Measurements from ENCODE around the gene ELAC2. TPM values are rescaled to one million over a fixed set of nuclear protein-coding genes. Genes with fewer than 3 reads are reported as not detected.
A peak's percentile ranks its signal among the peaks of the same experiment; 100 is the strongest.

Gene ELAC2, protein sequence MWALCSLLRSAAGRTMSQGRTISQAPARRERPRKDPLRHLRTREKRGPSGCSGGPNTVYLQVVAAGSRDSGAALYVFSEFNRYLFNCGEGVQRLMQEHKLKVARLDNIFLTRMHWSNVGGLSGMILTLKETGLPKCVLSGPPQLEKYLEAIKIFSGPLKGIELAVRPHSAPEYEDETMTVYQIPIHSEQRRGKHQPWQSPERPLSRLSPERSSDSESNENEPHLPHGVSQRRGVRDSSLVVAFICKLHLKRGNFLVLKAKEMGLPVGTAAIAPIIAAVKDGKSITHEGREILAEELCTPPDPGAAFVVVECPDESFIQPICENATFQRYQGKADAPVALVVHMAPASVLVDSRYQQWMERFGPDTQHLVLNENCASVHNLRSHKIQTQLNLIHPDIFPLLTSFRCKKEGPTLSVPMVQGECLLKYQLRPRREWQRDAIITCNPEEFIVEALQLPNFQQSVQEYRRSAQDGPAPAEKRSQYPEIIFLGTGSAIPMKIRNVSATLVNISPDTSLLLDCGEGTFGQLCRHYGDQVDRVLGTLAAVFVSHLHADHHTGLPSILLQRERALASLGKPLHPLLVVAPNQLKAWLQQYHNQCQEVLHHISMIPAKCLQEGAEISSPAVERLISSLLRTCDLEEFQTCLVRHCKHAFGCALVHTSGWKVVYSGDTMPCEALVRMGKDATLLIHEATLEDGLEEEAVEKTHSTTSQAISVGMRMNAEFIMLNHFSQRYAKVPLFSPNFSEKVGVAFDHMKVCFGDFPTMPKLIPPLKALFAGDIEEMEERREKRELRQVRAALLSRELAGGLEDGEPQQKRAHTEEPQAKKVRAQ
- 10 to 100 TPM; 62.5 to 71.6 (median 66.4) TPM for total RNA-seq
- 54.1 TPM for total RNA-seq (2013)
- total RNA-seq = 49.2 to 181 (median 87.6) reads per million in 29 experiments

DNA sequence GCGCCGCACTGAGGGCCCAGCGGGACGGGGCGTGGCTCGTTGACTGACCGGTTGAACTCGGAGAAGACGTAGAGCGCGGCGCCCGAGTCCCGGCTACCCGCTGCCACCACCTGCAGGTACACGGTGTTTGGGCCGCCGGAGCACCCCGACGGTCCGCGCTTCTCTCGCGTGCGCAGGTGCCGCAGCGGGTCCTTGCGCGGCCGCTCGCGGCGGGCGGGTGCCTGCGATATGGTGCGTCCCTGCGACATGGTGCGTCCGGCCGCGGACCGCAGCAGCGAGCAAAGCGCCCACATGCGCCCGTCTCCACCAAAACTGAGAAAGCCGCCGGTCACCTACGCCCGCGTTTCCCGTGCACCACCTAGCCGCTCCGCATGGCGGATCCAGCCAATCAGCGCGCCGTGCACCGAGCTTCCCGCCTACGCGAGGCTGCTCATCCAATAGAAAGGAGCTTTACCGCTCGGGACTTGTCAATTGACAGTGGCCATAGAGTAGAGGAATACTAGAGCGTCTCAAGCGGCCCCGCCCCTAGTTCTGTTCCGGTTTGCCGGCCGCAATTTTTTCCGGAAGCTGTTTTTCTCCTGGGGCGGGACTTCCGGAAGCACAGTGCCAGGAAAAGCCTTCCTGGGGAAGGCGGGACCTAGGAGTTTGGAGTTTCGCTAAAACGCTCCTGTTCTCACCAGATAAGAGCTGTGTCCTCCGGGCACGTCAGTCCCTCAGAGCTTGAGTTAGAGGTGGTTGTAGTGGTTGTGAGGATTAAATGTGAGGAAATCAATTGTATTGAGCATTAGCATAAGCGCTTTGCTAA, at the start of gene ELAC2:
Gene ELAC2 (minus strand): TSS at position 373 of the 805 bp plus-strand sequence. CDS start 80 bp downstream, at position 293.
- Histone ChIP-seq H3K4me3 (ENCODE audit: control insufficient read depth in 1 of 2, extremely low read depth in 1 of 2, low read length in 1 of 2) (peak within 1 kb of the TSS; percentile 88 to 94), H3K4me1 (ENCODE audit: control insufficient read depth in 1 of 2, extremely low read depth in 1 of 2, insufficient read depth in 2 of 2, low read length in 2 of 2) (peaks cover 5 to 23% of the 10 kb centered on the region in 2 experiments), H3K27ac (ENCODE audit: low read length) (peak within 1 kb of the TSS; percentile 63), H3K9me3 (no peaks in the 10 kb centered on the region), H3K27me3 (replicated peaks in 1 of 2; ENCODE audit: control insufficient read depth in 2 of 2, extremely low read depth in 1 of 2, insufficient read depth in 2 of 2, low read length in 1 of 2) (no peaks in the 10 kb centered on the region), H3K36me3 (ENCODE audit: control insufficient read depth in 2 of 2, extremely low read depth in 1 of 2, insufficient read depth in 1 of 2, low read length in 1 of 2) (peaks cover 4 to 33% of the 10 kb centered on the region in 2 donors)
- WGBS (ENCODE audit: insufficient coverage) = under 1% methylated on average over 78 of the region's 79 CpGs
- Mint-ChIP-seq H3K27ac (peak within 1 kb of the TSS; percentile 96 to 97), H3K4me1 (peaks cover 30 to 40% (median 38%) of the 10 kb centered on the region in 3 donors), H3K27me3 (no peaks in the 10 kb centered on the region), H3K9me3 (no peaks in the 10 kb centered on the region), H3K36me3 (peaks cover 29% of the 10 kb centered on the region), H3K4me3 (peak within 1 kb of the TSS; percentile 95 to 97 (median 97))
- peak; percentile 88 to 97 (median 93) for DNase-seq
- POLR2A ChIA-PET = interaction anchor here in 1 of 2 donors (0.7 to 1.6 kb wide), 4 partner anchors 9 to 1251 kb away, joined by 3 to 7 read pairs (median 4); partner anchors contain the start of gene ZNF18
- ATAC-seq (replicated peaks in 1 of 4) = peak; percentile 99 to 100 (median 100)
- CTCF ChIA-PET = interaction anchor here (0.8 to 4.8 kb wide), 7 partner anchors 9 to 1284 kb away, joined by 3 to 93 read pairs (median 12); partner anchors contain the start of genes HS3ST3B1 (in 1 of the 2) and ZNF18 (in 1 of the 2)

DNA sequence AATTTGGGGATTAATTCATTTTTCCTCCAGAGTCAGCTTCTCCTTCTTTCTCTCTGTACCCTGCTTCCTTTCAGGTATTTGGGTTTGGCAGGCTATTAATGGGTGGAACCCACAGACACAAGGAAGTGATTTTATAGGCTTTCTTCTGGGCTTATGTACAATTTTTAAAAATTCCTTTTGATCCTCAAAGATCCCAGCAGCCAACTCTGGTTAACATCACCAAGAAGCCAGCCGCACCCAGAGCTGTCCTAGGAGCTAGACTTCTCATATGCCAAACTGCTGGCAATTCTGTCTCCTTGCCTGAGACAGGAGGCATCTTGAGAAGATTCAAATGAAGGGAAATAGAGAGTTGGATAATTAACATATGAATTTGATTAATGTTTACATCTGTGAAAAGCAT, 47.2 kb upstream of the ELAC2 start:
- H3K4me1 Mint-ChIP-seq = no peaks in the 10 kb centered on the region
- no peaks in the 10 kb centered on the region for H3K9me3 Mint-ChIP-seq
- H3K9me3 ChIP-seq = no peaks in the 10 kb centered on the region
- H3K36me3 ChIP-seq (ENCODE audit: control insufficient read depth in 2 of 2, extremely low read depth in 1 of 2, insufficient read depth in 1 of 2, low read length in 1 of 2) = no peaks in the 10 kb centered on the region
- H3K27ac ChIP-seq (ENCODE audit: low read length) = no peak overlapping the region
- no peak overlapping the region for H3K27ac Mint-ChIP-seq
- H3K4me3 ChIP-seq (ENCODE audit: control insufficient read depth in 1 of 2, extremely low read depth in 1 of 2, low read length in 1 of 2) = no peak overlapping the region
- peaks cover 0 to 2% of the 10 kb centered on the region in 2 experiments for H3K27me3 ChIP-seq (replicated peaks in 1 of 2; ENCODE audit: control insufficient read depth in 2 of 2, extremely low read depth in 1 of 2, insufficient read depth in 2 of 2, low read length in 1 of 2)
- DNase-seq (no peak), ATAC-seq (replicated peaks in 1 of 4) (no peak)
- H3K27me3 Mint-ChIP-seq = peaks cover 9 to 15% of the 10 kb centered on the region in 2 donors
- no CpG with 5 or more reads among the region's 1 CpG for WGBS (ENCODE audit: insufficient coverage)
- ChIA-PET POLR2A (no interaction called here), CTCF (no interaction called here)
- H3K36me3 Mint-ChIP-seq = no peaks in the 10 kb centered on the region
- no peak overlapping the region for H3K4me3 Mint-ChIP-seq
- H3K4me1 ChIP-seq (ENCODE audit: control insufficient read depth in 1 of 2, extremely low read depth in 1 of 2, insufficient read depth in 2 of 2, low read length in 2 of 2) = no peaks in the 10 kb centered on the region

DNA sequence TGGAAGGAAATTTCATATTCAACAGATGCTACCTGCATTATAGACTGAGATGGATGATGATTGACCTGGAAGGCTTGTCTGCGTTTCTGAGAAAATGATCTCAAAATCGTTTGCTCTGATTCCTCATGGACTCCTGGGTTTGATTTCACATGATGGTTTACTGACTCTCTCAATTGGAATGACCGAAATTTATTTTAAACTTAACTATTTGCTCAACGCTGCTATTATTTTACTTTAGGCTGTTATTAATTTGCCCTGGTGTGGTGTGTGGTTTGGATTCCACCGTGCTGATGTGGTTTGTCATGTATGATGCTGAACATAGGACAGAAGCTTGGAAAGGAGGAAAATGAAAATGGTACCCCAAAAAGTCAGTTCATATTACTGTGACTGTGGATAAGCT, 37.3 kb upstream of the ELAC2 start:
- Histone ChIP-seq H3K27me3 (replicated peaks in 1 of 2; ENCODE audit: control insufficient read depth in 2 of 2, extremely low read depth in 1 of 2, insufficient read depth in 2 of 2, low read length in 1 of 2) (peaks cover 0 to 6% of the 10 kb centered on the region in 2 experiments), H3K4me1 (ENCODE audit: control insufficient read depth in 1 of 2, extremely low read depth in 1 of 2, insufficient read depth in 2 of 2, low read length in 2 of 2) (no peaks in the 10 kb centered on the region), H3K36me3 (ENCODE audit: control insufficient read depth in 2 of 2, extremely low read depth in 1 of 2, insufficient read depth in 1 of 2, low read length in 1 of 2) (no peaks in the 10 kb centered on the region), H3K4me3 (ENCODE audit: control insufficient read depth in 1 of 2, extremely low read depth in 1 of 2, low read length in 1 of 2) (no peak overlapping the region), H3K27ac (ENCODE audit: low read length) (no peak overlapping the region), H3K9me3 (no peaks in the 10 kb centered on the region)
- no peaks in the 10 kb centered on the region for H3K9me3 Mint-ChIP-seq
- H3K27me3 Mint-ChIP-seq = peaks cover 15 to 17% of the 10 kb centered on the region in 2 donors
- ATAC-seq (replicated peaks in 1 of 4) (no peak), DNase-seq (no peak)
- H3K27ac Mint-ChIP-seq = no peak overlapping the region
- H3K36me3 Mint-ChIP-seq = no peaks in the 10 kb centered on the region
- ChIA-PET CTCF (no interaction called here), POLR2A (no interaction called here)
- no peaks in the 10 kb centered on the region for H3K4me1 Mint-ChIP-seq
- no peak overlapping the region for H3K4me3 Mint-ChIP-seq
- no CpG with 5 or more reads among the region's 5 CpGs for WGBS (ENCODE audit: insufficient coverage)

DNA sequence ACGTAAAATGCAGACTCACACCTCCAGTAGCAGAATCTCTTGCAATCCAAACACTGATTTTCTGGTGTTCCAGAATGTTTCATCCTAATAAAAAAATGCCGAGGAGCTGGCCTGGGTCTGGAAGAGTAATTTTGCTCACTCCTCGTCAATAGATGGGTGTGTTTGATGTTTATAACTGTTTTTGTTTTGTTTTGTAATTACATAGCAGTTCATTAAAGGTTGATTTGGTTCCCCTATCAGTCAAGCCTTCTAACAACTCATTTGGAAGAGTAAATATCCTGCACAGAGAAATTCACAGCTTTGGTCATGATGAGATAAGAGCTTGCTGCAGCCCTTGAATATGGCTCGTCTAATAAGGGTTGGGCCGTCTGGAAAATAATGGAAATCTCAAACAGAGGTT, 36.8 kb upstream of the ELAC2 start:
- Mint-ChIP-seq H3K36me3 (no peaks in the 10 kb centered on the region), H3K27me3 (peaks cover 15 to 20% of the 10 kb centered on the region in 2 donors), H3K4me3 (no peak overlapping the region), H3K9me3 (no peaks in the 10 kb centered on the region), H3K27ac (no peak overlapping the region), H3K4me1 (no peaks in the 10 kb centered on the region)
- peaks cover 0 to 6% of the 10 kb centered on the region in 2 experiments for H3K27me3 ChIP-seq (replicated peaks in 1 of 2; ENCODE audit: control insufficient read depth in 2 of 2, extremely low read depth in 1 of 2, insufficient read depth in 2 of 2, low read length in 1 of 2)
- H3K36me3 ChIP-seq (ENCODE audit: control insufficient read depth in 2 of 2, extremely low read depth in 1 of 2, insufficient read depth in 1 of 2, low read length in 1 of 2) = no peaks in the 10 kb centered on the region
- ATAC-seq (replicated peaks in 1 of 4) = no peak
- H3K27ac ChIP-seq (ENCODE audit: low read length) = no peak overlapping the region
- no peaks in the 10 kb centered on the region for H3K9me3 ChIP-seq
- H3K4me1 ChIP-seq (ENCODE audit: control insufficient read depth in 1 of 2, extremely low read depth in 1 of 2, insufficient read depth in 2 of 2, low read length in 2 of 2) = no peaks in the 10 kb centered on the region
- ChIA-PET CTCF (no interaction called here), POLR2A (no interaction called here)
- 45% methylated on average over 2 of the region's 5 CpGs for WGBS (ENCODE audit: insufficient coverage)
- no peak for DNase-seq
- no peak overlapping the region for H3K4me3 ChIP-seq (ENCODE audit: control insufficient read depth in 1 of 2, extremely low read depth in 1 of 2, low read length in 1 of 2)

DNA sequence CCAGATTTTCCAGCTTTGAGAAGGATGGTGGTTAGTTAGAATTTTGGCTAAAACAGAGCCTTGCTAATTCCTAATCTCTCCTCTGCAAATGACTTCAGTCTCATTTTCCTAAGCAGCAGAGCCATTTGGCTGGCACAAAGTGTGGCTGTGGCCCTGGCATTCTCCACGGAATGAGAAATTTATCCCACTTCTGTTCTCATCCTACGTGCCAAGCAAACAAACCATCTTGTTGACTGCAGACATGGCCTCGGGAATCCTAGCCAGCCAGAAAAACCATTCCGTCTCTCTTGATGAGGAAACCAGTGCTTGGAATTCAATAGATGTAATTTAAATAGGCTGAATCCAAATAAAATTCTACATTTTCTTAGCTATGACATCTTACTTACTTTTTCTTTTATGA, 34.1 kb upstream of the ELAC2 start:
- H3K27me3 ChIP-seq (replicated peaks in 1 of 2; ENCODE audit: control insufficient read depth in 2 of 2, extremely low read depth in 1 of 2, insufficient read depth in 2 of 2, low read length in 1 of 2) = peaks cover 0 to 5% of the 10 kb centered on the region in 2 experiments
- H3K27ac ChIP-seq (ENCODE audit: low read length) = no peak overlapping the region
- Mint-ChIP-seq H3K9me3 (no peaks in the 10 kb centered on the region), H3K4me1 (no peaks in the 10 kb centered on the region), H3K36me3 (no peaks in the 10 kb centered on the region), H3K4me3 (no peak overlapping the region), H3K27me3 (peaks cover 19 to 20% of the 10 kb centered on the region in 2 donors), H3K27ac (no peak overlapping the region)
- CTCF ChIA-PET = no interaction called here
- POLR2A ChIA-PET = no interaction called here
- H3K9me3 ChIP-seq = no peaks in the 10 kb centered on the region
- H3K4me3 ChIP-seq (ENCODE audit: control insufficient read depth in 1 of 2, extremely low read depth in 1 of 2, low read length in 1 of 2) = no peak overlapping the region
- no peak for ATAC-seq (replicated peaks in 1 of 4)
- no peak for DNase-seq
- no peaks in the 10 kb centered on the region for H3K4me1 ChIP-seq (ENCODE audit: control insufficient read depth in 1 of 2, extremely low read depth in 1 of 2, insufficient read depth in 2 of 2, low read length in 2 of 2)
- no peaks in the 10 kb centered on the region for H3K36me3 ChIP-seq (ENCODE audit: control insufficient read depth in 2 of 2, extremely low read depth in 1 of 2, insufficient read depth in 1 of 2, low read length in 1 of 2)
- no CpG with 5 or more reads among the region's 4 CpGs for WGBS (ENCODE audit: insufficient coverage)

Data from T-cell (primary cell).